Measurements from ENCODE around the gene LTBP3. TPM values are rescaled to one million over a fixed set of nuclear protein-coding genes. Genes with fewer than 3 reads are reported as not detected.
A peak's percentile ranks its signal among the peaks of the same experiment; 100 is the strongest.

LTBP3 gene
- total and polyA plus RNA-seq, 2 of the 13 experiments (the other 11 are each of a cell fraction or from before 2014, with no cell fraction given), result 12.2 to 68.1 TPM

DNA sequence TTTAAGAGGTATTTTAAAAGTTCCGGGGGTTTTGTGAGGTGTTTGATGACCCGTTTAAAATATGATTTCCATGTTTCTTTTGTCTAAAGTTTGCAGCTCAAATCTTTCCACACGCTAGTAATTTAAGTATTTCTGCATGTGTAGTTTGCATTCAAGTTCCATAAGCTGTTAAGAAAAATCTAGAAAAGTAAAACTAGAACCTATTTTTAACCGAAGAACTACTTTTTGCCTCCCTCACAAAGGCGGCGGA is 59.5 kb downstream of the LTBP3 start (continued):
- TF ChIP-seq EP300 (IDR thresholded peaks at IDR 0.05; ENCODE audit: low read depth in 2 of 2, low read length in 2 of 2), result peak in 1 of 2 experiments; percentile 47; a peak in 1 of 4 replicates
- no peak for TF ChIP-seq EP300 (CRISPR knock-in tag; IDR thresholded peaks at IDR 0.05; ENCODE audit: borderline replicate concordance)
- TF ChIP-seq ZNF124 (CRISPR knock-in tag; IDR thresholded peaks at IDR 0.05), result no peak
- TF ChIP-seq ZFY (CRISPR knock-in tag; IDR thresholded peaks at IDR 0.05), result no peak
- TF ChIP-seq ZBTB7A (CRISPR knock-in tag; IDR thresholded peaks at IDR 0.05), result no peak
- TF ChIP-seq NKX3-1 (CRISPR knock-in tag; IDR thresholded peaks at IDR 0.05), result peak; percentile 62; the same call in 1 of the 2 replicates
- peak; percentile 57; the same call in 1 of the 2 replicates for TF ChIP-seq NCOR1 (IDR thresholded peaks at IDR 0.05; ENCODE audit: borderline replicate concordance, low read length)
- TF ChIP-seq PRMT3 (CRISPR knock-in tag; IDR thresholded peaks at IDR 0.05; ENCODE audit: borderline replicate concordance, low read depth), result no peak
- 0 out of 2 replicates have a peak, but pooled peaks have one; percentile 8 for TF ChIP-seq ZNF629 (CRISPR knock-in tag; conservative IDR thresholded peaks at IDR 0.05)
- TF ChIP-seq SRY (CRISPR knock-in tag; IDR thresholded peaks at IDR 0.05), result 0 out of 2 replicates have a peak, but pooled peaks have one; percentile 11
- TF ChIP-seq RFXAP (CRISPR knock-in tag; IDR thresholded peaks at IDR 0.05; ENCODE audit: borderline replicate concordance), result peak; percentile 72; the same call in 1 of the 2 replicates
- TF ChIP-seq TBX3 (IDR thresholded peaks at IDR 0.05; ENCODE audit: borderline replicate concordance), result no peak
- no peak for TF ChIP-seq ZNF724P (CRISPR knock-in tag; IDR thresholded peaks at IDR 0.05; ENCODE audit: borderline replicate concordance)
- TF ChIP-seq MEF2D (CRISPR knock-in tag; IDR thresholded peaks at IDR 0.05), result no peak; the same call in 1 of the 2 replicates
- TF ChIP-seq ZNF574 (CRISPR knock-in tag; IDR thresholded peaks at IDR 0.05), result no peak
- TF ChIP-seq RELA (CRISPR knock-in tag; IDR thresholded peaks at IDR 0.05), result no peak
- TF ChIP-seq, protein P1, sequence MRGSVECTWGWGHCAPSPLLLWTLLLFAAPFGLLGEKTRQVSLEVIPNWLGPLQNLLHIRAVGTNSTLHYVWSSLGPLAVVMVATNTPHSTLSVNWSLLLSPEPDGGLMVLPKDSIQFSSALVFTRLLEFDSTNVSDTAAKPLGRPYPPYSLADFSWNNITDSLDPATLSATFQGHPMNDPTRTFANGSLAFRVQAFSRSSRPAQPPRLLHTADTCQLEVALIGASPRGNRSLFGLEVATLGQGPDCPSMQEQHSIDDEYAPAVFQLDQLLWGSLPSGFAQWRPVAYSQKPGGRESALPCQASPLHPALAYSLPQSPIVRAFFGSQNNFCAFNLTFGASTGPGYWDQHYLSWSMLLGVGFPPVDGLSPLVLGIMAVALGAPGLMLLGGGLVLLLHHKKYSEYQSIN (CRISPR knock-in tag; IDR thresholded peaks at IDR 0.05; ENCODE audit: borderline replicate concordance), result no peak
- TF ChIP-seq, protein P2, sequence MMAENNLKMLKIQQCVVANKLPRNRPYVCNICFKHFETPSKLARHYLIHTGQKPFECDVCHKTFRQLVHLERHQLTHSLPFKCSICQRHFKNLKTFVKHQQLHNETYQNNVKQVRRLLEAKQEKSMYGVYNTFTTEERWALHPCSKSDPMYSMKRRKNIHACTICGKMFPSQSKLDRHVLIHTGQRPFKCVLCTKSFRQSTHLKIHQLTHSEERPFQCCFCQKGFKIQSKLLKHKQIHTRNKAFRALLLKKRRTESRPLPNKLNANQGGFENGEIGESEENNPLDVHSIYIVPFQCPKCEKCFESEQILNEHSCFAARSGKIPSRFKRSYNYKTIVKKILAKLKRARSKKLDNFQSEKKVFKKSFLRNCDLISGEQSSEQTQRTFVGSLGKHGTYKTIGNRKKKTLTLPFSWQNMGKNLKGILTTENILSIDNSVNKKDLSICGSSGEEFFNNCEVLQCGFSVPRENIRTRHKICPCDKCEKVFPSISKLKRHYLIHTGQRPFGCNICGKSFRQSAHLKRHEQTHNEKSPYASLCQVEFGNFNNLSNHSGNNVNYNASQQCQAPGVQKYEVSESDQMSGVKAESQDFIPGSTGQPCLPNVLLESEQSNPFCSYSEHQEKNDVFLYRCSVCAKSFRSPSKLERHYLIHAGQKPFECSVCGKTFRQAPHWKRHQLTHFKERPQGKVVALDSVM (CRISPR knock-in tag; IDR thresholded peaks at IDR 0.05), result no peak
- TF ChIP-seq, protein P3, sequence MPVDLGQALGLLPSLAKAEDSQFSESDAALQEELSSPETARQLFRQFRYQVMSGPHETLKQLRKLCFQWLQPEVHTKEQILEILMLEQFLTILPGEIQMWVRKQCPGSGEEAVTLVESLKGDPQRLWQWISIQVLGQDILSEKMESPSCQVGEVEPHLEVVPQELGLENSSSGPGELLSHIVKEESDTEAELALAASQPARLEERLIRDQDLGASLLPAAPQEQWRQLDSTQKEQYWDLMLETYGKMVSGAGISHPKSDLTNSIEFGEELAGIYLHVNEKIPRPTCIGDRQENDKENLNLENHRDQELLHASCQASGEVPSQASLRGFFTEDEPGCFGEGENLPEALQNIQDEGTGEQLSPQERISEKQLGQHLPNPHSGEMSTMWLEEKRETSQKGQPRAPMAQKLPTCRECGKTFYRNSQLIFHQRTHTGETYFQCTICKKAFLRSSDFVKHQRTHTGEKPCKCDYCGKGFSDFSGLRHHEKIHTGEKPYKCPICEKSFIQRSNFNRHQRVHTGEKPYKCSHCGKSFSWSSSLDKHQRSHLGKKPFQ (CRISPR knock-in tag; IDR thresholded peaks at IDR 0.05; ENCODE audit: insufficient replicate concordance), result no peak
- no peak for TF ChIP-seq ZNF331 (CRISPR knock-in tag; IDR thresholded peaks at IDR 0.05)
- TF ChIP-seq GPBP1L1 (CRISPR knock-in tag; IDR thresholded peaks at IDR 0.05), result no peak
- TF ChIP-seq ZFP90 (CRISPR knock-in tag; IDR thresholded peaks at IDR 0.05; ENCODE audit: borderline replicate concordance), result peak; percentile 46; the same call in 1 of the 2 replicates
- TF ChIP-seq SMAD3 (CRISPR knock-in tag; IDR thresholded peaks at IDR 0.05), result no peak
